Keratinocyte (primary cell): Measurements from ENCODE around the gene SPDL1. TPM values are rescaled to one million over a fixed set of nuclear protein-coding genes. Genes with fewer than 3 reads are reported as not detected.

ENCODE experiments used
- DNase-seq: peaks from one replicate; pipeline ENCODE4 v3.0.0-alpha.2; 2011; ENCODE audit warnings: low read depth, missing footprints, low spot score
- FAIRE-seq: peaks from 2 replicates; lab custom pipeline; 2011; peaks lifted over from hg19 to GRCh38; lab: Jason Lieb, UNC
- H2AFZ ChIP-seq: 2 replicates; pipeline ENCODE4 v1.6.0; 2012; ENCODE audit warnings: low read length, control low read depth, inconsistent platforms; ENCODE audit not compliant: control insufficient read depth
- H3K27ac ChIP-seq: 2 replicates; pipeline ENCODE4 v1.5.1; 2011; ENCODE audit warnings: low read length; ENCODE audit not compliant: control insufficient read depth, insufficient read depth
- H3K27me3 ChIP-seq: 3 replicates; pipeline ENCODE4 v1.6.0; 2011; ENCODE audit warnings: low read length; ENCODE audit not compliant: control insufficient read depth, insufficient read depth; ENCODE audit errors: extremely low read depth
- H3K36me3 ChIP-seq, 2 experiments: 2 replicates in 1 of 2; 3 replicates in 1 of 2; pipeline ENCODE4 v1.5.1; 2011; ENCODE audit warnings: low read length in 2 of 2, mild to moderate bottlenecking in 1 of 2; ENCODE audit not compliant: control insufficient read depth in 2 of 2, insufficient read depth in 2 of 2; ENCODE audit errors: extremely low read depth in 1 of 2
- H3K4me1 ChIP-seq: 3 replicates; pipeline ENCODE4 v1.5.1; 2011; ENCODE audit warnings: low read length; ENCODE audit not compliant: control insufficient read depth, insufficient read depth; ENCODE audit errors: extremely low read depth
- H3K4me2 ChIP-seq: 3 replicates; pipeline ENCODE4 v1.6.0; 2011; ENCODE audit warnings: low read depth, low read length; ENCODE audit not compliant: control insufficient read depth, insufficient read depth; ENCODE audit errors: extremely low read depth
- H3K4me3 ChIP-seq, 3 experiments: fragments of 200-600 bp in 1 of 3; sonication (generic) in 1 of 3; 2 replicates in 2 of 3; 3 replicates in 1 of 3; pipeline ENCODE4 v1.5.1; 2011 to 2016; ENCODE audit warnings: low read length in 3 of 3, mild to moderate bottlenecking in 3 of 3, control low read depth in 2 of 3, inconsistent platforms in 1 of 3, low read depth in 1 of 3, mixed read lengths in 1 of 3, mixed run types in 1 of 3, moderate library complexity in 1 of 3; ENCODE audit not compliant: control insufficient read depth in 2 of 3, insufficient read depth in 2 of 3; ENCODE audit errors: extremely low read depth in 1 of 3
- H3K79me2 ChIP-seq: 2 replicates; pipeline ENCODE4 v1.6.0; 2012; ENCODE audit warnings: low read length; ENCODE audit not compliant: control insufficient read depth, insufficient read depth
- H3K9ac ChIP-seq: 3 replicates; pipeline ENCODE4 v1.6.0; 2011; ENCODE audit warnings: low read length; ENCODE audit not compliant: control insufficient read depth, insufficient read depth; ENCODE audit errors: extremely low read depth
- H3K9me1 ChIP-seq: 3 replicates; pipeline ENCODE4 v1.6.0; 2011; ENCODE audit warnings: low read length; ENCODE audit not compliant: control insufficient read depth, insufficient read depth; ENCODE audit errors: extremely low read depth
- H3K9me3 ChIP-seq: 2 replicates; pipeline ENCODE4 v1.5.1; 2012; ENCODE audit warnings: low read depth, low read length; ENCODE audit not compliant: control insufficient read depth
- H4K20me1 ChIP-seq: 3 replicates; pipeline ENCODE4 v1.6.0; 2011; ENCODE audit warnings: low read length; ENCODE audit not compliant: control insufficient read depth, insufficient read depth; ENCODE audit errors: extremely low read depth
- CTCF ChIP-seq, 3 experiments: IDR thresholded peaks in 1 of 3; conservative IDR thresholded peaks in 1 of 3; optimal IDR thresholded peaks in 1 of 3; 2 replicates in 2 of 3; 3 replicates in 1 of 3; pipeline versions ENCODE3 to v1.5.1; 2011; ENCODE audit warnings: low read length in 3 of 3, mild to moderate bottlenecking in 3 of 3, moderate library complexity in 2 of 3, control low read depth in 1 of 3, inconsistent platforms in 1 of 3; ENCODE audit not compliant: insufficient read depth in 2 of 3; ENCODE audit errors: extremely low read depth in 1 of 3
- EZH2 ChIP-seq: IDR thresholded peaks from one replicate; pipeline ENCODE4 v1.6.1; 2012; ENCODE audit warnings: inconsistent platforms, mild to moderate bottlenecking, low read length, moderate library complexity
- dilution Hi-C: fragments of 300-500 bp; cut with MboI; formaldehyde crosslinking; loops from one replicate; pipeline ENCODE4 v1.7.0; 2020; ENCODE audit warnings: low sequenced_read_pairs; ENCODE audit not compliant: extremely low pct_ligation_motif_present
- polyA plus RNA-seq, 5 experiments: library from polyadenylated mRNA; depleted of rRNA in 3 of 5; stranded (reverse) in 3 of 5; stranded (forward) in 1 of 5; unstranded in 1 of 5; fragments of >200 nt; gene quantifications; 1 replicate in 1 of 5; 2 replicates in 3 of 5; 3 replicates in 1 of 5; pipeline versions ENCODE4 v1.2.1 to v1.2.3, GENCODE V29; 2011 to 2012; ENCODE audit warnings: missing spikeins in 2 of 5, low read depth in 1 of 5, low replicate concordance in 1 of 5

The SPDL1 gene
- polyA plus RNA-seq, 1 donor (not counting 4 experiments of a cell fraction or from before 2014, with no cell fraction given): 24.6 TPM

GRCh38 chr5:169651526-169651925 is 68.0 kb downstream of the SPDL1 start:
- no peak for FAIRE-seq
- no peak overlapping the region for H3K4me2 ChIP-seq
- dilution Hi-C loops: no loop called here

GRCh38 chr5:169652057-169652456 is 68.5 kb downstream of the SPDL1 start:
- Histone ChIP-seq H3K4me3 (no peak overlapping the region), H2AFZ (no peak overlapping the region), H3K9me1 (no peaks in the 10 kb centered on the region), H4K20me1 (no peaks in the 10 kb centered on the region), H3K27ac (no peak overlapping the region), H3K4me1 (peaks cover 17% of the 10 kb centered on the region), H3K9ac (no peak overlapping the region), H3K79me2 (no peaks in the 10 kb centered on the region), H3K4me2 (no peak overlapping the region), H3K36me3 (no peaks in the 10 kb centered on the region), H3K27me3 (no peaks in the 10 kb centered on the region), H3K9me3 (no peaks in the 10 kb centered on the region)
- dilution Hi-C loops: no loop called here
- no peak for DNase-seq
- no peak for FAIRE-seq
- no peak for TF ChIP-seq CTCF (optimal IDR thresholded peaks at IDR 0.05 in 1 of 3, IDR thresholded peaks at IDR 0.05 in 1 of 3, conservative IDR thresholded peaks at IDR 0.05 in 1 of 3; ENCODE audit: extremely low read depth in 1 of 3, insufficient read depth in 2 of 3, low read length in 3 of 3)
- TF ChIP-seq EZH2: no peak

More at GRCh38 chr5:169651526-169651925, 68.0 kb downstream of the SPDL1 start:
- no peak for DNase-seq
- Histone ChIP-seq H3K9ac (no peak overlapping the region), H2AFZ (peak overlapping the region; percentile 14), H3K79me2 (no peaks in the 10 kb centered on the region), H3K27me3 (no peaks in the 10 kb centered on the region), H3K9me3 (no peaks in the 10 kb centered on the region), H3K4me3 (no peak overlapping the region), H3K36me3 (no peaks in the 10 kb centered on the region), H3K9me1 (no peaks in the 10 kb centered on the region), H4K20me1 (no peaks in the 10 kb centered on the region), H3K27ac (no peak overlapping the region), H3K4me1 (peaks cover 17% of the 10 kb centered on the region)
- TF ChIP-seq EZH2: no peak
- no peak for TF ChIP-seq CTCF (optimal IDR thresholded peaks at IDR 0.05 in 1 of 3, IDR thresholded peaks at IDR 0.05 in 1 of 3, conservative IDR thresholded peaks at IDR 0.05 in 1 of 3; ENCODE audit: extremely low read depth in 1 of 3, insufficient read depth in 2 of 3, low read length in 3 of 3)
